GM18505 (cell line): ENCODE measurements around the gene COA6.
"Not testable (repeated sequence)": the region's sequence is repeated elsewhere in the genome, so short reads cannot be mapped to it uniquely, and the experiment has no call there.

ENCODE experiments used
- ATAC-seq: cut with Tn5 transposase; IDR thresholded peaks from one replicate; pipeline ENCODE4 v1.9.1; 2021; ENCODE audit not compliant: unreplicated experiment
- POLR2A ChIP-seq: IDR thresholded peaks from 4 replicates; pipeline ENCODE4 v1.6.1; 2011; ENCODE audit warnings: borderline replicate concordance; ENCODE audit not compliant: insufficient read depth, insufficient read length; ENCODE audit errors: extremely low read depth

COA6 gene

DNA sequence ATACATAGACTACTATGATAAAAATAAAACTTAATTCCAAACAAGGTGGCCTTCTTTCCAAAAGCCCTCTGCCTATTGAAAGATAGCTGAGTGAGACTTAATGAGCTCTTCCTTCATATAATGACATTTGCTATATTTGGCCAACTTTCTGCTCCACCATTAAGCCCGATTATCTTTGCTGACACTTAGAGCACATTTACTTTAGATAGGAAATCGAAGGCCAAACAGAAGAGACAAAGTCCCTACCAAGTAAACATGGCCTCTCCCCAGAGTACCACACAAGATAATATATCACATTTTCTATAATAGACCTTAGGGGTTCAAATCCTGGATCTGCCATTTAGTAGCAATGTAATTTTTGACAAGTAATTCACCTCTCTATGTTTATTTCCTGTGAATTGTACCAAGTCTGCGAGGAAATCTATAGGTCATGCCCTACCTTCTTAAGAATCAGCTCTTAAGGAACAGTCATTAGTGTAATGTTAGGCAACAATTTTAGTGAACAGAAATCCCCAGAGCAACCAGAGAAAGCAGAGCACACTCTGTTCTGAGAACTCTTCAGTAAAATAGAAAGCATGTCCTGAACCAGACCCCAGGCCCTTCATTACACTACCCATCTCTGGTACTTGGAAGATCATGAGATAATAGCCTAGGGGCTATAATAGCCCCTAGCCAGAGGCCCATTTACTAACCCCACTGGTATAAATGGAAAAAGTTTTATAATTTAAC, 17.3 kb upstream of the COA6 start:
- ATAC-seq: no peak
- no peak for TF ChIP-seq POLR2A

GRCh38 chr1:234356615-234357269, 16.5 kb upstream of the COA6 start:
- ATAC-seq: not testable (repeated sequence)
- TF ChIP-seq POLR2A: peak; percentile 70

- no peak for TF ChIP-seq POLR2A
- ATAC-seq: no peak
Observed at GRCh38 chr1:234357831-234358230, 15.4 kb upstream of the COA6 start.

GRCh38 chr1:234361102-234361603, 12.1 kb upstream of the COA6 start:
- no peak for ATAC-seq
- no peak for TF ChIP-seq POLR2A

- ATAC-seq: no peak
- TF ChIP-seq POLR2A: no peak
Observed at GRCh38 chr1:234362558-234362957, 10.7 kb upstream of the COA6 start.

GRCh38 chr1:234368320-234369032, 4.8 kb upstream of the COA6 start:
- ATAC-seq: no peak
- no peak for TF ChIP-seq POLR2A

DNA sequence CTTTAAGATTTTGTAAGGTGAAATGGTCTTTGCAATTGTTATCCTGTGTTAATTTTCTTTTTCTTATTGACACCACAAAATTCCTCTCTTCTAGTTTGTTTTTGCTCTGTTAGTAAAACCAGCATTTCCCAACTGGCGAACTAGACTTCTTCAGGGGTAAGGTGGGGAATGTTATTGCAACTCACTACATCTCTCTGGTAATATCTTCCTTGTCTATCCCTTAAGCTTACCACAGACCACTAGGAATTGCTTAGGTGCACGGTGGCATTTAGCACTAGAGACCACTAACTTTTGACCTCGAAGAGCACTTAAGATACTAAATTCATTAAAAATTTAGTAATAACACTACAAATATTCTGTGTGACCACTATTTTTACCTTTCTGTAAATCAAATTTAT, 4.2 kb upstream of the COA6 start:
- TF ChIP-seq POLR2A: no peak
- ATAC-seq: no peak

DNA sequence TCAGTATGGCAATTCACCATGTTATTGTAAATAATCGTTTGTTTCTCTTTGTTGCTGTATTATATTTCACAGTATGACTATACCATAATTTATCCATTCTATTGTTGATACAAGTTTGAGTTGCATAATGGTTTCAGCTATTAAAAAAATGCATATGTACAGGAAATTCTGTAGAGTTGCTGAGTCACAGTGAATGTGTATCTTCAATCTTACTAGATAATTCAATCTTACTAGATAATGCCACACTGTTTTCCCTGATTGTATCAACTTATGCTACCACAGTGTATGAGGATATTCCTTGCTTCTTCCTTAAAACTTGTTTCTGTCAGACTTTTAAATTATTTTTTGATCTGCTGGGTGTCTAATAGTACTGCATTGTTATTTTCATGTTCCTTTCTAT, 3.5 kb upstream of the COA6 start:
- TF ChIP-seq POLR2A: no peak
- ATAC-seq: no peak

- no peak for TF ChIP-seq POLR2A
- no peak for ATAC-seq
Observed at GRCh38 chr1:234371414-234371813, 1.8 kb upstream of the COA6 start.

DNA sequence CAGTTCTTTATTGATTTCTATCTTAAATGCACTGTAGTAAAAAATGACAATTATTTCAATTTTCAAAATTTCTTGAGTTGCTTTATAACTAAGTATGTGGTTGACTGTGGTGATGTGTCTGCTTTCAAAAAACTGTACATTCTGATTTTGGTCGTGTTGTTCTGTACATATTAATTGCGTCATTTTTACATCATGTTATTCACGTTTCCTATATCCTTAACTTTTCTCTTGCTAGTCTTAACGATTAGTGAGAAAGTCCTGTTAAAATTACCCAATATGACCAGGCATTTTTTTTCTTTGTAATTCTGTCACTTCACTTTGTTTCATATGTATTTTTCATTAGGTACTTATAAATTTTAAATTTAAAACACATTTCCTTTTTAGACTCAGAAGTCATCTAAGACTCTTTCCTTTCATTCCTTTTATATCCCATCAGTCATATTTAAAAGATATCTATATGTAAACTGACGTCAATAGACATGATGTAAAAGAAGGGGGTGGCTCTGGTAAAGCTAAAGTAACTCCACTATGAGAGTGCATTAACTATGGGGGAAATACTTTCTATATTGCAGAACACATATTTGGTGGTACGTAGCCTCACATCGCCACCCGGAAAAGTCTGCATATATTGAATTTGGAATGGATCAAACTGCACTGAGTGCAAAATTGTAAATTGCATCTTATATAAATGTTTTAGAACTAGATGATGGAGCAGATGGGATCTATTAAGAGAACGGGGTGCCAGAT, 1.1 kb upstream of the COA6 start:
- ATAC-seq: no peak
- no peak for TF ChIP-seq POLR2A

DNA sequence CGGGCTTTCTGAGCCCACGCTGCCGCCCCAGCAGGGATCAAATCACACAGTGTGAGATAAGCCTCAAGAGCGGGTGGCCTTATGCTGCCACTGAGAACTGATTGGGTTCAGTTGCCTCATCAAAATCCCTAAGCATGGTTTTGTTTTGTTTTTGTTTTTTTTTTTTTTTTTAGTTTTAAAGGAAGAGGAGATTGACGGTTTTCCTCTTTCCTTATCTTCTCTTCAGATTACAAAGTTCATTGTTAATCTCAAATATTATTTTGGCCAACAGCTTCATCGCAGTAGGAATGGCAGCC, 651 bp downstream of the COA6 start:
- TF ChIP-seq POLR2A: no peak
- ATAC-seq: peak; percentile 7

GRCh38 chr1:234375672-234376071, 2.4 kb downstream of the COA6 start:
- no peak for ATAC-seq
- no peak for TF ChIP-seq POLR2A

DNA sequence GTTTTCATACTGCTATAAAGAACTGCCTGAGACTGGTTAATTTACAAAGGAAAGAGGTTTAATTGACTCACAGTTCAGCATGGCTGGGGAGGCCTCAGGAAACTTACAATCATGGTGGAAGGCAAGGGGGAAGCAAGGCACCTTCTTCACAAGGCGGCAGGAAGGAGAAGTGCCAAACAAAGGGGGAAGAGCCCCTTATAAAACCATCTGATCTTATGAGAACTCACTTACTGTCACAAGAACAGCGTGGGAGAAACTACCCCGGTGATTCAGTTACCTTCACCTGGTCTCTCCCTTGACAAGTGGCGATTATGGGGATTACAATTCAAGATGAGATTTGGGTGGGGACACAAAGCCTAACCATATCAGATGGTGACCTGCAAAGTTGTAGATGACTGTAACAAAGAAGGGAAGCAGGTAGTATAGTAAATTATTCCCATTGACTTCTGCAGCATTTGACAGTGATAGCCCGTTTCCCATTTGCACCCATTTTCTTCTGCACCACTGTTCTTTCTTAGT, 6.4 kb downstream of the COA6 start:
- ATAC-seq: not testable (repeated sequence)
